DMS53 treated with DMSO at 0.1 percent for 48 hours (cell line): ENCODE data around the gene SZRD1.

ENCODE experiments used
- DNase-seq: peaks from one replicate; lab custom pipeline; 2025; ENCODE audit not compliant: unreplicated experiment; lab: John Stamatoyannopoulos, UW

SZRD1 gene

DNA sequence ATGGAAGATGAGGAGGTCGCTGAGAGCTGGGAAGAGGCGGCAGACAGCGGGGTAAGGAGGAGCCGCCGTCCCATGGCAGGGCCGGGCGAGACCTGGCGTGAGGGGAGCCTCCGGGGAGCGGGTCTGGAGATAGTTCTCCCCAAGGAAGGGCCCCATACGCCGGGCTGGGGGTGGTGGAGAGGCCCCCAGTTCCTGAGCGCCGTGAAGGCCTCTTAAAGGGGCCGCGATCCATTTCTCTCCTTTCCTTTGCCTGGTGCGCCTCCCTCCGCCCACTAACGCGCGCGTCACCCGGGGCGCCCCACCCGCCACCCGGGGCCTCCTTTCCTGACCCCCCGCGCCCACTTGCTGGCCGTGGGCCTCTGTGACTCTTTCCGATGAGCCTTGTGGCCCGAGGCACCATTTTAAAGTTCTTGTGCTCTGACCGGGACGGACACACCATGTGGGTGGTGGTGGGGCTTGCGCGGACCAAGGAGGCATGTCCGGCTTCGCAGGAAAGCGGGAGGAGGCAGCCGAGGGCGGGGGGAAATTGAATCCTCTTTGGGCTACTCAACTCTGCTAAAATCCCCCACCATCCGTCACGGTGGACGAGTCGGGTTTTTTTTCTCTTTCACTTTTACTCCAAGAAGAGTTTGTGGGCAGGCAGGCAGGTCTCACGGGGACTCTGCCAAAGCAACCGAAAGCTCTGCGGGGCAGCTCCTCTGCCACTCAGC, 371 bp downstream of the SZRD1 start:
- peak; percentile 71 for DNase-seq

DNA sequence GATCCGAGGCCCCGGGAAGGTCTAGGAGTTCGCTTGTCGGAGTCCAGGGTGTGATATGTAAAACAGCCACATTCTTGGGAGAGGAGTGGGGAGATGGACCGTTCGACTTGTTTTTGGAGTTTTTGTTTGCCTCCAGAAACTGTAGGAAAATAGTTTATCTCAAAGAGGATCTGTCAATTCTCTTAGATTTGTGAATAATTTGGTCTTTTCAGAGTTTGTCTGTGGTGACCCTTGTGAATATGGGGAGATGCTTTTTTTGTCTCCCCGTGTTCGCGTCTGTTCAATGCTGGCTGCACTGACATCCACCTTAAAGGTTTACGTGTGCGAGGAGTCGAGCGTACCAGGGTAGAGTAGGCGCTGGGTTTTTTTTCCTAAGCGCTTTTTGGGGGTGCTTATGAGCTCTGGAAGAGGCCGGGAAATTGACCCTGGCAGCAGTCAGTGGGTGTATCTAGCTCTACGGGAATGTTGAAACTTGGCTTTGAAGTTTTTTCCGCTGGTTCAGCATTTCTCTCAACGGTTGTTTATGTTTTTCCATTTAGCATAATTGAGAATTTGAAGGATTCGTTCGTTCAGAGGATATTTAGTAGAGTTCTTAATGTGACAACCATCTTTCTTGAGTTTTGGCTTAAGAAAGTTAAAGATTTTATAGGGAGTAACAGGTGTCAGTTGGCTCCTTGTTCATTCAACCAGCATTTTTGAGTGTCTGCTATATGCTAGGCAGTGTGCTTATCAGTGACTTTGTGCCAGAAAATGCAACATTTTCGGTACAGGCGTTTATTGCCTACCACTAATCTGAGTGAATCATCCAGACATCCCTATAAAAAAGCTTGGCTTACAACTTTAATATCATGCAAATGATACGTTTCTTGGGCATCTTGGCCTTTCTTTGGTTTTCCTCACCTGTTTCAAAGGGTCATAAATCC, 1.2 kb downstream of the SZRD1 start:
- no peak for DNase-seq

DNA sequence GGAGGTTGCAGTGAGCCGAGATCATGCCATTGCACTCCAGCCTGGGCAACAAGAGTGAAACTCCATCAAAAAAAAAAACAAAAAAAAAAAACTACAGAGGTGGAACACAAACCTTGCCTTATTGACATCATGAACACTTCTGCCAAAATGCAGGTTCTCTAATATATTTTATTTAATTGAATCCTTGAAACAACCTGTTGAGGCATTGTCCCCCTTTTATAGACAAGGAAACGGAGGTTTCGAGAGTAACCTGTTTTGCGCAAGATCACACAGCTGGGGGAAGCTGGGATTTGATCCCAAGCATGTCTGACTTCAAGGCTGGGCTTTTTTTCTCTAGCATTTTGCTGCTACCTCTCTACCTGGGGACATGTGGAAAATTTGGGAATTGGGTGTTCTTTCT, 2.8 kb downstream of the SZRD1 start:
- no peak for DNase-seq

DNA sequence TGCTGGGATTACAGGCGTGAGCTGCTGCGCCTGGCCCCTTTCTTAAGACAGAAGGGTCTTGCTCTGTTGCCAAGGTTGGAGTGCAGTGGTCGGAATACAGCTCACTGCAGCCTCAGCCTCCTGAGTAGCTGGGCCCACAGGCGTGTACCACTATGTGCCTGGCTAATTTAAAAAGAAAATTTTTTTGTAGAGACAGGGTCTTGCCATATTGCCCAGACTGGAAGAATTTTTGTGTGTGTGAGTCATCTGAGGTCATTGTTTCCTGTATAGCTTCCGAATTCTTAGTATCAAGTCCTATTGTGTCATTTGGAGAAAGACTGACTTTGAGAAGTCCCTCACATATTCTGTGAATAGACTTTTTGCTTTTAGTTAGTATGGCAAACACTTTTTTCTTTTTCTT, 4.7 kb downstream of the SZRD1 start:
- no peak for DNase-seq

DNA sequence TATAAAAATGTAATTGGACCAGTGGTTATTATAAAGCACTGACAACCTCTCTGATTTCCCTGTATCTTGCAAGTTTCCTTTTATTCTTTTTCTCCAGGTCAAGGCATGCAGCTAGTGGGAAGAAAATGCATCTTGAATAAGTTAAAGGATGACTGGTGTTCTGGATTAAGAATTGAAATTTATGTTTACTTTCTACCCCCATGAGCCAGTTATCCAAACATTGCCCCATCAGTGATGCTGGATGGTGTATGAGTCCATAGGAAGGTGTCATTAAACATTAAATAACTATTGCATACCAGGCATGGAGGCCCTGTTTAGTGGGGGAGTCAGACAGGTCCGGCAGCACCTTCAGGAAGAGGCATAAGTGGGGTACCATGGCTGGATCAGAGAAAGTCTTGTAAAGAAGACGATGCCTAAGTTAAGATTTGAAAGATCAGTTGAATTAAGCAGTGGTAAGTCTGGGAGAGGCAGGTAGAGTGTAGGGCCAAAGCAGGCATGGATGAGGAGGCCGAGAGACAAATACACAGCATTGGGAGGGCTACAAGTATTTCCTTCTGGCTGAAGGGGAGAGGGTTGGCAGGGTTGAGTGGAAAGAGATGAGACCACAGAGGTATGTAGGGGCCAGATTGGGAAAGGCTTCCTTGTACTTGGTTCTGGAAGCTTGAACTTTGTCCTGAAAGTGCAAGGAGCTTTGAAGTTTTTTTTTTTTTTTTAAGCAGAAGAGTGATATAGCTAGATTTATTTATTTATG, 5.7 kb downstream of the SZRD1 start:
- DNase-seq, result no peak

DNA sequence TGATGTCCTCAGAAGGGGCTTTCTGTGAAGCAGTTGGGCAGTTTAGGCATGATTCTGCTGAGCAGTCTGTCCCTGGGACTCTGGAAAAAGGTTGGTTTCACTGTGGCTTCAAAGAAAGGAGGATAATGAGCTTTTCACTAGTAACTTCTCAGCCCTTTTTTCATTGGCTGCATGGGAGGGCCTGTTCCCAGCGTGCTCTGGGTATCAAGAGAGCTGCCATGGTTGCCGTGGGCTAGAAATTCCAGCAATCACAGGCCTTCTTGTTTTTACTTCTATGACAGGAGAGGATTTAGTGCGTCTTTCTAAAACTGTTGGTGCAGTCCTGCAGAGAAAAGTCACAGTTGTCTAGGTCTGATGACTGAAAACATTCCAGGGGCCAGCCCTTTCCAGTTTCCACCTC, 7.2 kb downstream of the SZRD1 start:
- no peak for DNase-seq

DNA sequence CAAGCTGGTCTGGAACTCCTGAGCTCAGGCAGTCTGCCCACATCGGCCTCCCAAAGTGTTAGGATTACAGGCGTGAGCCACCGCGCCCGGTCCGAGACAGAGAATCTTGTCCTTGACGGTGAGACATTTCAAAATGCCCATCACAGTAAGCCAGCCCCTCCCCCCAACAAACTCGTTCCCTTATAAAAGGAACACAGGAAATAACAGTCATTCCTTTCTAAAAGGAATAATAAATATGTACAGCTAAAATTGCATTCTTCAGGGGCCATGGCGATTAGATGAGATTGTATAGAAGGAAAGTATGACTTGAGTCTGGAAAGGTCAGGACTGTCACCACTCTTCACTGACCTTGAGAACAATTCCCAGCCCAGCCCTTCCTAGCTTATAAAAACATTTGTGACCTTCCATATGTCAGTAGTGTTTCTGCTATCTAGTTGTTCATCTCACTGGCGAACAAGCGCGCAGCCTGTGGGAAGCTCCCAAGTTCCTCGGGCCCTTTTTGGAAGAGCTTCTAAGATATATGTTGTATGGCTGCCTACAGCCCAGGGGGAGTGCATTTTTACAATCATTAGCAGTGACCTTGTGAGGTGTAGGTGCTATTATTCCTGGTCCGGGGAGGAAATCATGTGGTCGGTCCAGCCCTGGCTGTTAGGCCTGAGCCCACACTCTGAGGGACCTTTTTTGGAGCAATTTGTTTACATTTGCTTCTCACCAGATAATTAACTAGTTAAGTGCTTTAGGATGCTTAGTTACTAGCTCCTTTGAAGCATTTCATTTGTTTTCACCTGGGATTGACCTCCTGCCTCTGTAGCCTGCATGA, 8.7 kb downstream of the SZRD1 start:
- DNase-seq, result no peak

DNA sequence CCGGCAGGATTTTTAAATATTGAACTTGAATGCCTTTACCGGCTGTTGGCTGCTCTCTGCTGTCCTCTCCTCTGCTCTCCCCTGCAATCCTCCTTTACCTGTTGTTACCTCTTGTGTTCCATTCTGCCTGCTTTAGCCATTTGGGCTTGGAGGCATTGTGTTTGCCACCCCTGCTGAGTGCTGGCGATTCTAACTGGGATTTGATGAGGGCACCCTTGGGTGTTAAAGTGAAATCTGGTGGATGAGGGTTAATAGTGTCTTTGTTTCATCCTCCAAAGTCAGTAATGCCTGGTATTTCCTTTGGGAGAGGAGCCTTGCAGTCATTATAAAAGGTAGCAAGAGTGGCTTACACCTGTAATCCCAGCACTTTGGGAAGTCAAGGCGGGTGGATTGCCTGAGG, 9.9 kb downstream of the SZRD1 start:
- no peak for DNase-seq

DNA sequence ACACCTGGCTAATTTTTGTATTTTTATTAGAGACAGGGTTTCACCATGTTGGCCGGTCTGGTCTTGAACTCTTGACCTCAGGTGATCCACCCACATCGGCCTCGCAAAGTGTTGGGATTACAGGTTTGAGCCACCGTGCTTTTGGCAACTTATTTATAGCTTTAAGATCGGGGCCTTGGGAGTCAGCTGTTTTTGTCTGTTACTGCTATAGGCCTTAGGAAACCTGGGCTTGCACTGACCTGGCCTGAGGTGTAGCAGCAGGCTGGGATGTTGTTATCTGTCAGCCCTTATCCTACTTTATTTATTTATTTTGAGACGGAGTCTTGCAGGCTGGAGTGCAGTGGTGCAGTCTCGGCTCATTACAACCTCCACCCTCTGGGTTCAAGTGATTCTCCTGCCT, 11.4 kb downstream of the SZRD1 start:
- DNase-seq, result no peak

DNA sequence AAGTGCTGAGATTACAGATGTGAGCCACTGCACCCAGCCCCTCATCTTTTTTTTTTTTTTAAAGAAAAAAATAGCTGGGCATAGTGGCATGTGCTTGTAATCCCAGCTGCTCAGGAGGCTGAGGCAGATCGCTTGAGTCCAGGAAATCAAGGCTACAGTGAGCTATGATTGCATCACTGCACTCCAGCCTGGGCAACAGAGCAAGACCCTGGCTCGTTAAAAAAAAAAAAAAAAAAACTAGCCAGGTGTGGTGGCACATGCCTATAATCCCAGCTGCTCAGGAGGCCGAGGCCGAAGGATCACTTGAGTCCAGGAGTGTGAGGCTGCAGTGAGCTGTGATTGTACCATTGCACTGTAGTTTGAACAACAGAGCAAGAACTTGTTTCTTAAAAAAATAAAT, 13.8 kb downstream of the SZRD1 start:
- no peak for DNase-seq

DNA sequence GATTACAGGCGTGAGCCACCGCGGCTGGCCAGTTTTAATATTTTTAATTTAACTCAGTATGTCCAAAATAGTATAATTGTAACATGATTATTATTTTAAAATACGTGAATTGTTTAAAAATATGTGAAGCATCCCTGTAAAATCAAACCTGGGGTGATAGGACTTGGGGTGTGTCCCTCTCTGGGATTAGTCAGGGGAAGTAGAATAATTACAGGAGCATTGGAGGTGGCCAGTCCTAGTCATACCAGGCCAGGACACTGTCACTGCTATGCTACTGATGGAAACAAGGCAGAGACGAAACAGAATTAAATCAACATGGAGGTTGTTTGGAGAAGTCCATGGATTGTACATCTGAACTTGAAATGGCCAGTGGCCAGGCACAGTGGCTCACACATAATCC, 16.8 kb downstream of the SZRD1 start:
- DNase-seq, result no peak

DNA sequence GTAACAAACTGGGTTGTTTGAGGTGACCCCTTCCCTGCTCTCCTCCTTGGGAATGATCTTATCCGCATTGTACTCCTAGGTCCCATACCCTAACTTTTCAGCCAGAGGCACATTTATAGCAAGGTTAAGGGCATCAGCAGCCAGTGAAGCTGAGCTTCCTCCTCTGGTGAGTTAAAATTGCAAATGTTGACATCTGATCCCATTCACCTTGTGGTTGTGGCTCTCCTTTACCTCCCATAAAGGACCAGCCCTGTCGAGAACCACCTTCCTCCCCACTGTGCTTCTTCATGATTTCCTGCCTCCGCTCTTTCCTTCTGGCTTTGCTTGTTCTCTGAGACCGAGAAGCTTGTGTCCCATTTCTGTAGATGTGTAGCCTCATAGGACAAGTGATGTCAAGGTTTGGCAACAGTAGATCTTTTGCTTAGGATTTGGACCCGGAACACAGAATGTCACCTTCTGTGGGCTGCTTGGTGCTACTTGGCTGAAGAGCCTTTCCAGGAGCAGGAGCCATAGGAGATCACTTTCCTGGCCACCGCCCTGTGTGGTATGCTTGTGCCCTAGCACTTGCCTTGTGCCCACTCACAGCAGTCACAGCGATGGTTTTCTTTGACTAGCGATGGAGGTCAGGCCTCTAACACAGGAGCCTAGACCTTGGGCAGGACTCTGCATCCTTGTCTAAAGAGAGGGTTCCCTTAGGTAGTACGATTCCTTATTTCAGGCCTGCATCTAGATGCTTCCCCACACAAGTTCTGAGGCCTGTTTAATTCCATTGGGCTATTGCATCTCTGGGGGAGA, 18.8 kb downstream of the SZRD1 start:
- DNase-seq, result no peak

DNA sequence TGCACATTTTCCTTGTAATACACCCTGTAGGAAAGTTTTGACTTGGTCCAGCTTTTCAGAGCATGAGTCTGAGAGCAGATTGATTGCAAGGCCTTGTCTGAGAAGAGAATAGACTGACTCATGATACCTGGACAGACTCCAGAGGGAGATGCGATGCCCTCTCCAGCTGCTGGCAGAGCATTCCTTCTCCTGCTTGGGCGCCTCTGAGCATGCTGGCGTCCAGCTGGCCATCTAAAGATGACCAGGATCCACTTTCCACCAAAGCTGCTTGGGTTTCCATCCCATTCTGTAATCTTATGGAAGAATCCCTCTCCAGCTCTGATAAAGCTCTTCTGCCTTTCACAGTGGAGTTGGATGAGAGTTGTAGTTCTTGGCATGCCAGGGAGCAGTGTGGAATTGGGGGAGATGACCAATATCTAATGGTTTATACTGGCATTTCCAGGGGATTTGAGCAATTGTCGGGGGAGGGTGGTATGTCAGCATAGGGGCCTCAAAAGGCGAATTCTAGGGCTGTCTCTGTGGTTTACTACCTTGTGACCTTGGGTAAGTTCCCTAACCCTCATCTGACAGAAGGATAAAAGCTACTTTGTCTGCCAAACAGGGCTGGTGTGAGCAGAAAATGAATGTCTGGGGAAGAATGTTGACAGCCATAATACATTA, 19.5 kb downstream of the SZRD1 start:
- DNase-seq, result no peak

DNA sequence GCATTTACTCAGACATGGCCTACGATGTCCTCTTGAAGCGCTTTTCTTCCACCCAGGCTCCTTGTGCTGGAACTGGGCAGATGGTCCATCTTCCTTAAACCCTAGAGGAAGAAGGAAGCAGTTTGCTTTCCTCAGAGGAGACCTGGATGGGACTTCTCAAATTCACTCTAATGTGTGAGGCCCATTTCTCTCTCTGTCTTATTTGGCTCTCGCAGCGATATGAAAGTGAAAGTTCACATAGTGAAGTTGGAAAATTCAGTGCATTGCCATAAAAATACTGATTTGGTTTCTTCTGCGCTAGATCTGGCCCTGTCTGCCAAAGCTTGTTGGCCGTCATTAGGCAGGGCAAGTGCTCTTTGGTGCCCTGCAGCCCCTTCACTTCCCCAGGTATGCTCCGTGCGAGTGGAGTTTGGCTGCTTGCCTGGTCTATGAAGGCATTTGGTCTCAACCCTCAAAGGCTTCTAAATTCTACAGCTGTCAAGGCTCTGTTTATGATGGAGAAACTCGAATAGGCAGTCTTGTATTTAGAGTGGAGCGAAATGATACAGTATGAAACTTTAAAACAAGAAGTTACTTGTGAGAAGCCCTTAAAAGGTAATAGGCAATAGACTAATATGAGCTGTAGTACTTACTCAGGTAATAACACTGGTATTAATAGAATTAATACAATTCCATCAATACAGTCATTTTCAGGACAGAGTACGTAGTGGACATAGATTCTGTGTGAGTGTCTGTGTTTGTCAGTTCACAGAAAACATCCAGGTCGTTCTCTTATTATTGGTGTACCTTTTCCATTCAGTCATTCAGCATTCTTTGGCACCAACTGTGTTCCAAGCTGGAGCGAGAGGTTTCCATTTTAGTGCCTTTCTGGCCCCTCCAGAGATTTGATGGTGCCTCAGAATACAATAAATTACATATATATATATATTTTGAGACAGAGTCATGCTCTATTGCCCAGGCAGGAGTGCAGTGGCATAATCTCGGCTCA, 20.5 kb downstream of the SZRD1 start:
- no peak for DNase-seq

DNA sequence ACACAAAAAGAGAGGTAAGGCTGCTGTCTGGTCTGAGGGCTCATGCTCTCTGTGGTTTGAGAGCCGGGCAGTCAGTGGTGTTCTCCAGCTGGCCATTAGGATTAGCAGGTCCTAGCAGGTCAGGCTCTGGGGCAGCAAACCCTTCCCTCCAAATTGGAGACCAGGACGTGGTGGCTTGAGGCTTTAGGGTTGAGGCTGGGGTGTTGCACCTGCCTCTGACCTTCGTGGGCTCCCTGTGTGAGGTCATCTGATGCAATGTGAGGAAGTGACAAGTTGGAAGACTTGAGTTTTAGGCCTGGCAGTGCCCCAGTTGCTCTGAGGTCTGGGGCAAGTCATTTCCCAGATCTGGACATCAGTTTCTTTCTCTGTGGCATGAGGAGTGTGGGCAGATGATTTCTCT, 24.4 kb downstream of the SZRD1 start:
- no peak for DNase-seq

DNA sequence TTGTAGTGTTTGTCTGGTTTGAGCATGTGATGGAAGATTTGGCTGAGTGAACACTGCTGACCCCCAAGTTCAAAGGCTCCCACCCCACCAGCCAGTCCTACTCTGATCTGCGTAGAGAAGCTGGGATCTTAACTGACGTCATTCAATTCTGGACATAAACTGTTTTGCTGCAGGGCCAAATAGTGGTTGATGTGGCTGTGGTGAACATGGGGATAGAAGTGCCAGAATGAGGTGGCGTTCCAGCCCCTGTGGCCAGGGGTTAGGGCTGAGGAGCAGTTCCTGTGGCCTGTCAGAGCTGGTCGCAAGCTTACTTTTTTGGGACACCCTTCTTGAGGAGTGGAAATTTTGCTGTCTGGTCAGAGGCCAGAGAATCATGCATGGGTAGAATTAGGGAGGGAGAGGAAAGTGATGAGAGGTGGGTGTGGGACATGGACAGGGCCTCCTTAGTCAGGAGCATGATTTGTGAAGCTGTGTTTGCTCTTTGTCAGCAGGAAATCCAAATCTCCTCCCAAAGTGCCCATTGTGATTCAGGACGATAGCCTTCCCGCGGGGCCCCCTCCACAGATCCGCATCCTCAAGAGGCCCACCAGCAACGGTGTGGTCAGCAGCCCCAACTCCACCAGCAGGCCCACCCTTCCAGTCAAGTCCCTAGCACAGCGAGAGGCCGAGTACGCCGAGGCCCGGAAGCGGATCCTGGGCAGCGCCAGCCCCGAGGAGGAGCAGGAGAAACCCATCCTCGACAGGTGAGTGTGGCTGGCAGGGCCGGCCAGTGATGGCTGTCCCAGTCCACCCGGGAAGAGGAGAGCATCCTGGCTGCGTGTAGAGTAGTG, 25.9 kb downstream of the SZRD1 start:
- no peak for DNase-seq
